Stimulated activated CD4-positive, alpha-beta T cell treated with anti-CD3 and anti-CD28 coated beads, Interleukin-4, amount 100 ng/mL, for 4 hours (primary cell): ENCODE results near the gene ACKR3.

Experiments
- DNase-seq, 2 experiments: peaks; one replicate each; pipeline ENCODE4 v3.0.0-alpha.2; 2020

ACKR3 gene

GRCh38 chr2:236570081-236570868 is 650 bp downstream of the ACKR3 start:
- no peak for DNase-seq

DNA sequence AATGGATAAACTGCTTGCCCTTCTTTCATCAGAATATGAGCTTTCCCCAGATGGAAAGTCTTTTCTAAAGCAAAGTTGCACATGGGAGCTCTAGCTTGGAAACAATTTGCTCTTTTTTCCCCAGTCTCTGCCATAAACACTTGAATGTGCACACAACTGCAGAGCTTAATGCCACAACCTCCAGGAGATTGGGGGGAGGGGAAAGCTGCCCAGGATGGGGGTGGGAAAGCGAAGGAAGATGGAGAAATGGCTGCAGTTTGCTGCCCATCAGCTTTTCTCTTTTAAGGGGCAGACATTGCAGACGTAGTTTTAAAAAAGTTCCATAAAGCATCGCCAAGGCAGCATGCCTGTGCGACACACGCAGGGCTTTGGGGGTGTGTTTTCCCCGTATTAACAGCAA is 1.5 kb downstream of the ACKR3 start:
- no peak for DNase-seq

DNA sequence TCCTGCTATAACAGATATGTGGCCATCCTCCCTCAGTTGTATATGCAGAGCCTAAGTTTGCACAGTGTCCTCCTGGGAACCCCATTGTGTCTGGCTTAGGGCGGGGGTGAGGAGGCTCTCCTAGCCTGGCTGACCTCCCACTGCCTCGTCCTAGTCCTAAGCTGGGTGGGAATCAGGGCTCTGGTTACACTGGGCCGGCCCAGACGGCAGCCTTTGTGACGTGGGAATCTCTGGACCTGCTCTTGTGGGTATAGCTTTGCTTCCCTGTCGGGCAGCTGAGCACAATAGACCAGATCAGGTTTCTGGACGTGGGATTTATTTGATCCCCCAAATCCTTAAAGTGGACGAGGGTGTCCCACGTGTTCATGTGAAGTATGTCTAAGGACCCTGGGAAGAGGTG is 2.9 kb downstream of the ACKR3 start:
- DNase-seq, result no peak

GRCh38 chr2:236573066-236573929 is 3.7 kb downstream of the ACKR3 start:
- DNase-seq, result no peak

GRCh38 chr2:236574000-236574399 is 4.4 kb downstream of the ACKR3 start:
- DNase-seq, result no peak

GRCh38 chr2:236574424-236575145 is 5.0 kb downstream of the ACKR3 start:
- no peak for DNase-seq

DNA sequence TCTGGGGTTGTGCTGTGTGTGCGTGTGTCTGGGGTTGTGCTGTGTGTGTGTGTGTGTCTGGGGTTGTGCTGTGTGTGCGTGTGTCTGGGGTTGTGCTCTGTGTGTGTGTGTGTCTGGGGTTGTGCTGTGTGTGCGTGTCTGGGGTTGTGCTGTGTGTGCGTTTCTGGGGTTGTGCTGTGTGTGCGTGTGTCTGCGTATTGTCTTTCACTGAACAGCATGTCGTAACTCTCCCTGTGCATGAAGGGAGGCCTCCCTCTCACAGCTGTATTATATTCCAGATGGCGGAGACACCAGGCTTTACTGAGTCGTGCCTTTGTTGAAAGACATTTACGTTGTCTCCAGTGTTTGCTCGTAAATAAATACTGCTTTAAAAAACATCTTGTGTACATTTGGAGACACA is 5.9 kb downstream of the ACKR3 start:
- no peak for DNase-seq

DNA sequence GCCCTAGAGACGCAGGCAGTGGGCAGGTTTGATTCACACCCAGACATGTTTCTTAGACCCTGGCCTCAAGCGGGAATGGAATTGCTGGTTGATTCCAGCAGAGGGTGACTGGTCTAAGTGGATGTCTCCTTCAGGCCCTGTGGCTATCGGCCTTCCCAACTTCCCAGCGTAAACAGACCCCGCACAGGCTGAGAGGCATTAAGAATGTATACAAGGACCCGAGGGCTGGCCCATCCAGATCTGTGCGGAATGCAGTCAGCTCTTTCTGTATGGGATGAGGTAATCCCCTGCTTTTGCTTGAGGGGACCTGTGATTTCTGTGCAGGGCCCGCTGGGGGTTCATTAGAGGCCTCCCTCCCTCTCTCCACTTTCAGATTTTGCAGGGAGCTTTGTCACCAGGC is 6.5 kb downstream of the ACKR3 start:
- no peak for DNase-seq

GRCh38 chr2:236576953-236577352 is 7.3 kb downstream of the ACKR3 start:
- DNase-seq, result no peak

DNA sequence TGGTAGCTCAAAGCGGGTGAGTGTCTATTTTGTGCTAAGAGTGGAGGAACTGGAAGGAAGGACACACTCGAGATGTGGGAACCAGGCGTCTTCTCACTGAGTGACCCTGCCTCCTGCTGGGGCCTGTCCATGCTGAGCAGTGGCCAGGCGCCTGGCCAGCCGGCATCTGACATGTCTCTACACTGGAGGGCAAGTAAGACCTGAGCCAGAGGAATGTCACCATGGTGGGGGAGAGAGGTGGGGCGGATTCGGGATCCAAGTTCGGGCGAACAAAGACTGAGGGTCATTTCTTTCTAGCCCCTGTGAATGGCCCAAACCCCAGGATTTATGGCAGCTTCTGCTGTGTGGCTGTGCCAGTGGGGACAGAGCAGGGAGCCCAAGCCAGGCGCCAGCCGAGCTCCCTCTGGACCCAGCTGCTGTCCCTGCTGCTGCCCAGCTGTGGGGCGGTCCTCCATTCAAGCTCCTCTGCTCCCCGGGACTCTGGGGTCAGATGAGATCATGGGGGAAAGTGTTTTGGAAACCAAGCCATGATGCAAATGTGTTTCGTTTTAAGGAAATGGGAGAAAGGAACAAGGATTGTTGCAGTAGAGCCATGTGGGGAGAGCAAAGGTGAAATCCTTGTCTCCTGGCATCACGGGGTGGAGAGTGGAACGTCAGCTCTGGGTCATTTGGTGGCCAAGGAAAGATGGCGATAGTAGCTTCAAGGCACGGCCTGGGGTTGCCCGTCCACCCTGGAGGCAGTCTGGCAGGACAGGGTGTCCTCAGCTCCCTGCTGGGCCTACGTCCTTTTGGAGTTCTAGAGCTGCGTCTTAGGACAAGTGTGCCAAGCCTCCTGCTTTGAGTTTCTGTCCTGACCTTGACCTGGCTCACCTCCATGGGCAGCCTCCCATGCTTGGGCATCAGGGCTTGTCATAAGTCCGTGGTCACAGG is 8.1 kb downstream of the ACKR3 start:
- no peak for DNase-seq

GRCh38 chr2:236578411-236578846 is 8.8 kb downstream of the ACKR3 start:
- no peak for DNase-seq

- DNase-seq, result no peak
Observed at GRCh38 chr2:236579048-236579745, 9.6 kb downstream of the ACKR3 start.

- DNase-seq, result no peak
Observed at GRCh38 chr2:236579746-236580315, 10.2 kb downstream of the ACKR3 start.

DNA sequence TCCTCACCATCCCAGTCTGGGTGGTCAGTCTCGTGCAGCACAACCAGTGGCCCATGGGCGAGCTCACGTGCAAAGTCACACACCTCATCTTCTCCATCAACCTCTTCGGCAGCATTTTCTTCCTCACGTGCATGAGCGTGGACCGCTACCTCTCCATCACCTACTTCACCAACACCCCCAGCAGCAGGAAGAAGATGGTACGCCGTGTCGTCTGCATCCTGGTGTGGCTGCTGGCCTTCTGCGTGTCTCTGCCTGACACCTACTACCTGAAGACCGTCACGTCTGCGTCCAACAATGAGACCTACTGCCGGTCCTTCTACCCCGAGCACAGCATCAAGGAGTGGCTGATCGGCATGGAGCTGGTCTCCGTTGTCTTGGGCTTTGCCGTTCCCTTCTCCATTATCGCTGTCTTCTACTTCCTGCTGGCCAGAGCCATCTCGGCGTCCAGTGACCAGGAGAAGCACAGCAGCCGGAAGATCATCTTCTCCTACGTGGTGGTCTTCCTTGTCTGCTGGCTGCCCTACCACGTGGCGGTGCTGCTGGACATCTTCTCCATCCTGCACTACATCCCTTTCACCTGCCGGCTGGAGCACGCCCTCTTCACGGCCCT is 11.2 kb downstream of the ACKR3 start:
- no peak for DNase-seq

DNA sequence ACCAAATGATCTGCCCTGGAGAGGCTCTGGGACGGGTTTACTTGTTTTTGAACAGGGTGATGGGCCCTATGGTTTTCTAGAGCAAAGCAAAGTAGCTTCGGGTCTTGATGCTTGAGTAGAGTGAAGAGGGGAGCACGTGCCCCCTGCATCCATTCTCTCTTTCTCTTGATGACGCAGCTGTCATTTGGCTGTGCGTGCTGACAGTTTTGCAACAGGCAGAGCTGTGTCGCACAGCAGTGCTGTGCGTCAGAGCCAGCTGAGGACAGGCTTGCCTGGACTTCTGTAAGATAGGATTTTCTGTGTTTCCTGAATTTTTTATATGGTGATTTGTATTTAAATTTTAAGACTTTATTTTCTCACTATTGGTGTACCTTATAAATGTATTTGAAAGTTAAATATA is 11.9 kb downstream of the ACKR3 start:
- no peak for DNase-seq

GRCh38 chr2:236582968-236583367 is 13.3 kb downstream of the ACKR3 start:
- DNase-seq, result no peak

DNA sequence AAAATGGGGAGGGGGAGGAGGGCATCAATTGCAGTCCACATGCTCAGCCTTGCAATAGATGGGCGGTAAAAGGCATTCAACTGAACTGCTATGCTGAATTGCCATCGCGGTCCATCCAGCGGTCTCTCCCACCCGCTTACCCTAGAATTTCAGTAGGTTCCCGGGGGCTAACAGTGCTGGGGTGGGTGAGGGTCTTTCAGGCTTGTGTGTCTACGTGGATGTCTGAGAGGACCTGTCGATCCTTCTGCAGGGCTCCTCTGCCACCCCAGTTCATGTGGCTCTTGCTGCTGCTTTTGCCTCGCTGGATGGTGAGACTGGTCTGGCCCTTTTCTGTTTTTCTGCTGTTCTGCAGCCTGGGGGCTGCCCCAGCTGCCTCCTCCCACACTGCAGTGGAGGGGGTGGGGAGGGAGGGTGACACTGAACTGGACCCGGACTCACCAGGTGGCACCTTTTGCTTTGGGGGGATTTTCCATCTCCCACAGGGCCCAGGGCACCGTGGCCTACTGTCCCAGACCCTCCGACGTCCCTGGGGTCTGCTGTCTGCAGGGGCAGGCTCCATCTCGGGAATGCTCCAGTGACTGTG is 14.1 kb downstream of the ACKR3 start:
- DNase-seq, result no peak

GRCh38 chr2:236584521-236585384 is 15.1 kb downstream of the ACKR3 start:
- DNase-seq, result no peak

DNA sequence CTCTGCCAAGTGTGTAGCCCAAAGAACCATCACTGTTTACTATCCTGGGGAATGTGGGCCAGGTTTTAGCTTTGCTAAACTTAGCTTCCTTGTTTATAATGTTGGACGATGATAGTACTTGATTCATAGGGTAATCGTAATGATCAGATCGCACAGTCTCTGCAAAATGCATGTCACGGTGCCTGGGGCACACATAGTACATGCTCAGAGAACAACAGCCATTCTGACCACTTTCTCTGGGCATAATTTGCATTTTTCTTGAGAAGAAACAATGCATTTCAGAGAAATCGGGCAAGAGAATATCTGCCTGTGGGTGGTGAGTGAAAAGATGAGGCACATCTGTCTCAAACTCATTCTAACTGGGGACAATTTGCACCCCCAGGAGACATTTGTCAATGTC is 16.3 kb downstream of the ACKR3 start:
- no peak for DNase-seq
